Transverse colon (tissue), 4 donors: Measurements from ENCODE around the gene NQO2.

ENCODE experiments used
- CTCF ChIP-seq, 5 experiments: fragments of 200-600 bp in 3 of 5; fragments of 450-650 bp in 2 of 5; sonication (generic) in 3 of 5; IDR thresholded peaks; 1 replicate in 2 of 5; 2 replicates in 3 of 5; pipeline ENCODE4 v1.5.1; 2016 to 2017; ENCODE audit warnings: antibody characterized with exemption in 5 of 5, inconsistent platforms in 3 of 5, mild to moderate bottlenecking in 2 of 5, moderate library complexity in 1 of 5
- POLR2AphosphoS5 ChIP-seq, 3 donors: sonication (generic); formaldehyde crosslinking; IDR thresholded peaks; one replicate each; pipeline ENCODE4 v1.6.1; 2016; ENCODE audit warnings: antibody characterized with exemption in 3 of 3

GRCh38 chr6:2970034-2970685 is 29.5 kb upstream of the NQO2 start:
- TF ChIP-seq CTCF (IDR thresholded peaks at IDR 0.05) (no peak), POLR2AphosphoS5 (IDR thresholded peaks at IDR 0.05) (no peak)
